Skeletal muscle tissue (tissue), 4 donors: ENCODE measurements around the gene DGKD. TPM values are rescaled to one million over a fixed set of nuclear protein-coding genes. Genes with fewer than 3 reads are reported as not detected.

Experiments used
- H3K27ac ChIP-seq: one replicate; pipeline ENCODE4 v1.7.0; 2013; ENCODE audit warnings: mild to moderate bottlenecking, low read depth, low read length, inconsistent platforms
- H3K27me3 ChIP-seq, 3 donors: one replicate each; pipeline ENCODE4 v1.7.0; 2013; ENCODE audit warnings: low read length in 3 of 3; ENCODE audit not compliant: control insufficient read depth in 3 of 3, insufficient read depth in 3 of 3
- H3K36me3 ChIP-seq, 3 donors: one replicate each; pipeline ENCODE4 v1.7.0; 2013; ENCODE audit warnings: low read length in 3 of 3; ENCODE audit not compliant: control insufficient read depth in 3 of 3, insufficient read depth in 3 of 3
- H3K4me1 ChIP-seq, 3 donors: one replicate each; pipeline ENCODE4 v1.7.0; 2013; ENCODE audit warnings: low read length in 3 of 3, mild to moderate bottlenecking in 3 of 3; ENCODE audit not compliant: control insufficient read depth in 3 of 3, insufficient read depth in 3 of 3
- H3K4me3 ChIP-seq, 3 donors: one replicate each; pipeline ENCODE4 v1.7.0; 2013; ENCODE audit warnings: low read length in 3 of 3
- H3K9ac ChIP-seq, 3 donors: one replicate each; pipeline ENCODE4 v1.7.0; 2013; ENCODE audit warnings: low read length in 3 of 3, mild to moderate bottlenecking in 3 of 3, moderate library complexity in 2 of 3, low read depth in 1 of 3
- H3K9me3 ChIP-seq, 3 donors: one replicate each; pipeline ENCODE4 v1.7.0; 2013; ENCODE audit warnings: low read length in 3 of 3; ENCODE audit not compliant: control insufficient read depth in 3 of 3
- total RNA-seq: library from RNA; depleted of rRNA; stranded (reverse); fragments of >200 nt; gene quantifications from one replicate; pipeline ENCODE4 v1.2.3, GENCODE V29; 2014
- donor health status: Osteomylitis.

DGKD gene
- total RNA-seq, 1 donor from 2014 or later: 17.2 TPM

DNA sequence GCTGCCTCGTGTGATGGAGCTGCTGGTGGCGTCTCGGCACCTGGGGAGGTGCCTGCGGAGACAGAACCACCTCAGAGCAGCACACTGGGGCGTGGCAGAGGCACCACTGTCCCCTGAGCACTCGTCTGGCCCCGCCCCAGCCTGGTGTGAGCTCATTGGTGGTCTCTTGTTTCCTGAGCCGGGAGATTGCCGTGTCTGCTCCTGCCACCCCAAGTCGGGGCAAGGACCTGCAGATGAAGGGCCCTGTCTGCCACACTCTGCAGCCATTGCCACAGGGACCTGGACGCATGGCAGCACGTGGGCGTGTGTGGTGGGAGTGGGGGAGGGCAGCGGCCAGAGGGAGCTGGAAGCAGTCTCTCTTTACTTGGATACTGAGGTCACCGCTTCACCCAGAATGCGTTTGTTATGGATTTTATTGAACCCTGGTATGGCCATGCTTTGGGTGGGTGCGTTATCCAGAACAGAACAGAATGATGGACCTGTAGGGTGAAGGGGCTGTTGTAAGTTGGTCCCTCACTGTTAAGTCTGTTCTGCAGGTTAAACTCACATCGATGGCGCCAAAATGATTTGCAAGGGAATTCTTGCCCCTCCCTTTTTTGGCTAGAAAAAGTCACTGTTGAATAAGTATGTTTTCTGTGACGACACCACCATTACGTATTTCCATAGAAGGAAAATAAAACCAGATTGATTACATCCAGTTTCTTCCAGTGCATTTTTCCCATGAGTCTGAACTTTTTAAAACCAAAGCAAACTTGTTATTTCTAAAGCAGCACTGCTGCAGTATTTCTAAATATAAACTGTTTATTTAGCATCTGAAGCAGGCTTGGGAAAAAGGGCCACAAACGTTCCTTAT lies 120.2 kb downstream of the DGKD start:
- Histone ChIP-seq H3K9ac (peak overlapping the region in 1 of 3 donors; percentile 33), H3K27me3 (no peaks in the 10 kb centered on the region), H3K36me3 (peaks cover 50 to 62% (median 51%) of the 10 kb centered on the region in 3 donors), H3K4me1 (peaks cover 3 to 19% (median 7%) of the 10 kb centered on the region in 3 donors), H3K27ac (peak overlapping the region; percentile 62), H3K9me3 (no peaks in the 10 kb centered on the region), H3K4me3 (no peak overlapping the region)

DNA sequence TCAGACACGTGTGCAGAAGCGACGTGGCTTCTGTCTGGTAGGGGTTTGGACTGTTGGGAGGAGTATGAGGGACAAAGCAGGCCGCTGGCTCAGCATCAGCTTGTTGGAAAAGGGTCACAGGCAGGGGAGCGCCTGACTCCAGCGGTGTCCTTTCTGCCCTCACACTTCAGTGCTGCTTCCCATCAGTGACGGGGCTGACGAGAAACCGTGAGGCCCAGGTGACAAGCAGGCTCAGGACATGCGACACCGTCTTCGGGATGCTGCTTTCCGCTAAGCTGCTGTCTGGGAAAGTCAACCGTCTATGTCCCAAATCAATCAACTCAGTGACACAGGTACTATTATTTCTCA lies 121.7 kb downstream of the DGKD start:
- Histone ChIP-seq H3K27me3 (no peaks in the 10 kb centered on the region), H3K4me3 (no peak overlapping the region), H3K36me3 (peaks cover 42 to 48% (median 48%) of the 10 kb centered on the region in 3 donors), H3K4me1 (peaks cover 13 to 23% (median 15%) of the 10 kb centered on the region in 3 donors), H3K9ac (no peak overlapping the region), H3K9me3 (no peaks in the 10 kb centered on the region), H3K27ac (no peak overlapping the region)

DNA sequence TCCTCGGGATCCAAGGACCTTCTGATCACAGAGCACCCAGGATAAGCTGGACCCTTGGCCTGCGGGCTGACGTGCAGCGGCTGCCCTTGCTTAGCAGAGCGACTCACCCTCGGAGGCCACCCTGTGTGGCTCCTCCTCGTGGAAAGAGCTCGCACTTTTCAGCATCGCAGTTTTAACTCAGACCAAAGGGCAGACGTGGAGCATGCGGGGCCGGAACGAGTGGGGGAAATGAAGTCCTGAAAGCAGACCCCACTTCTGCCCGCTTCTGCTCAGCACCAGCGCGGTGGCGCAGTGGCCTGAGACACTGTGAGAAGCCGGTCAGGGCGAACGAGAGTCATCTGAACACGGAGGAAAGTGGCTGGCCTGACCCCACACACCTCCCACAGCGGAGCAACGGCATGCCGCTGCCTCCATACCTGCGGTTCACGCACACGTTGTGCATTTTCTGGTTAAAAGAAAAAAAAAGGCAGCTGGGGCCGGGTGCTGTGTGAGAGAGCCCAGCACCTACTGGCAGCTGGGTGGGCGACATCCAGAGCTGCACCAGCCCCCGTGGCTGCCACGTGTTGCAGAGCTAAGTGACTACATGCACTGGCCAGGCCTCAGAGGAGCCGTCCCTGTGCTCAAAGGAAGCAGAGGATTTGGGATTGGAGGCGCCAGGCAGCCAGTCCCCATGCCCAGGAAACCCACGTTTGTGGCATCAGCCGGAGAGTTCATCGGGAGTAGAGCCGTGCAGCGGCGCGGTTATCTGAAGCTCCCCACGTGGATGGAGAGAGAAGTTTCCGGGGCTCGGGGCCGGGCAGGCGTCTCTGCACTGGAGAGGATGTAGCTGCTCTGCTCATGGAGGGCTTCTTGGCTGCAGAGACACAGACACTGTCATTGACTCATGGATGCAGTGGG lies 122.6 kb downstream of the DGKD start:
- no peak overlapping the region for H3K4me3 ChIP-seq
- H3K9me3 ChIP-seq: no peaks in the 10 kb centered on the region
- peaks cover 38 to 44% (median 40%) of the 10 kb centered on the region in 3 donors for H3K36me3 ChIP-seq
- peaks cover 19 to 32% (median 23%) of the 10 kb centered on the region in 3 donors for H3K4me1 ChIP-seq
- H3K9ac ChIP-seq: no peak overlapping the region
- H3K27me3 ChIP-seq: no peaks in the 10 kb centered on the region
- no peak overlapping the region for H3K27ac ChIP-seq

DNA sequence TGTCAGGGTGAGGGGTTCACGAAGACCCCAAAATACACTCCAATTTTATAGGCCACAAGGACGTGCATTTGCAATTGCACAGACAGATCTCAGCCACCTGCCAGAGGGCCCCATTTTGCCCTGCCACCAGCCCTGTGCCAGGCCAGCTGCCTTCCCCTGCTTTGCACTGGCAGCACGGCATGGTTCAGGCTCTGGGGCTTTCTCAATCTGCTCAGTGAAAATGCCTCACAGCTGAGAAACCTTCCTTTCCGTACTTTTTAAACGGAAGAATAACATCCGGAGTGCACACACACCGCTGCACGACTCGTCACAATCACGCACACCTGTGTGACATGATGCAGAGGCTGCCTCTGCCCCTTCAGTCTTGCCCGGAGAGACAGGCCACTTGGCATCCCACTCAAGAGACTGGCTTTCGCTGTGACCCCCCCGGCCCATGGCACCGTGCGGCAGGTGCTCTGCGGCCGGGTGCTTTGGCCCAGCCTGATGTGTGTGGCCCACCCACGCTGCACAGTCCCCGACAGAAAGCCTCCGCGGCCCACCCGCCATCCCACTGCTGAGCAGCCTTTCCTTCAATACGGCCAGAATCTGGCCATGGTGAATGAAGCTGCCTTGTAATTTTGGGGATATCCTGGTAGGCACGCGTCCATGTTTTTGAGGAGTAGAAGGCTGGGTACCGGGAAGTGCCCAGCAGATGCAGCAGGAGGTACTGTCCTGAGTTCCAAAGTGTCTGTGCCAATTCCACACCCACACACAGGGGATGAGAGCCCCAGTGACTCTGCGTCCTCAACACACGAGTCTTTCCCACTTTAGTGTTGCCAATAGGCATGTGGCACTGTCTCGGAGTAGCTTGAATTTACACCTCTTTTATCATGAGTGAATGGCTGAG lies 123.5 kb downstream of the DGKD start:
- Histone ChIP-seq H3K27me3 (no peaks in the 10 kb centered on the region), H3K4me3 (no peak overlapping the region), H3K36me3 (peaks cover 35 to 41% (median 40%) of the 10 kb centered on the region in 3 donors), H3K27ac (no peak overlapping the region), H3K4me1 (peaks cover 21 to 37% (median 28%) of the 10 kb centered on the region in 3 donors), H3K9ac (no peak overlapping the region), H3K9me3 (no peaks in the 10 kb centered on the region)

DNA sequence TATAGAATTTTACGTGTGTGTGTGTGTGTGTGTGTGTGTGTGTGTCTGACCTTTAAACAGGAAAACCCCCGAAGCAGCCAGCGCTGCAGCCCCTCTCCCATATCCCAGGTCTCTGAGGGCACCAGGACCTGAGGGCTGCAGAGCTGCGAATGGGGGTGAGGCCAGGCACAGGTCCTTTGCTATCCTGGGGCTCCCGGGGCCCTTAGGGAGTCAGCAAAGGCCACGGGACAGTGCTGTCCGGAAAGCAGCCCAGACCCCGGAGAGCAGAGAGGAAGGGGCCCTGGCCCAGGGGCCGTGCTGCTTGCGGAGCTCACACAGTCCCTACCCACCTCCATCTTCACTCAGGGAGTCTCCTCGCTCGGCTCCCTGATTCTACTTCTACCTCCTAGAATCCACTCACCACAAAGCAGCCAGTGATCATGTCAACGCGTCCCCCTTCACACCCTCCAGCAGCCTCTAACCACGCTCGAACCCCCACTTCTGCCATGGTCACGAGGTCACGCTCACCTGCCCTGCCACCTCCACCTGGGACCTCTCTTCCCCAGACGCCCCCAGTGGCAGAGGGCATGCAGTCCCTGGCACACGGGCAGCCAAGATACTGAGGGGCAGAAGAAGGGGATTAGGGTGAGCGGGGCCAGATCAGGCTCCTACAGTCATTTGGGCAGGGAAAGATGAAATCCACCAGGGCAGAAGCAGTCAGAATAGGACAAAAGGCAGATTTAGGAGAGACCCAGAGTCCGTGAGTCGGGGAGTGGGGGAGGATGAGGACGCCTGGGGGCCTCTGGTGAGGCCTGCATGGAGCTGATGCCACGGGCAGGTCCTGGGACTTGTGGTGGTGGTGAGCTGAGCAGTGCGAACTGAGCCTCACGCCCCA lies 125.6 kb downstream of the DGKD start:
- Histone ChIP-seq H3K27me3 (no peaks in the 10 kb centered on the region), H3K9me3 (no peaks in the 10 kb centered on the region), H3K4me3 (no peak overlapping the region), H3K27ac (peak overlapping the region; percentile 4), H3K4me1 (peaks cover 21 to 30% (median 28%) of the 10 kb centered on the region in 3 donors), H3K36me3 (peaks cover 48 to 52% (median 51%) of the 10 kb centered on the region in 3 donors), H3K9ac (peak overlapping the region in 2 of 3 donors; percentile 2 to 45)

DNA sequence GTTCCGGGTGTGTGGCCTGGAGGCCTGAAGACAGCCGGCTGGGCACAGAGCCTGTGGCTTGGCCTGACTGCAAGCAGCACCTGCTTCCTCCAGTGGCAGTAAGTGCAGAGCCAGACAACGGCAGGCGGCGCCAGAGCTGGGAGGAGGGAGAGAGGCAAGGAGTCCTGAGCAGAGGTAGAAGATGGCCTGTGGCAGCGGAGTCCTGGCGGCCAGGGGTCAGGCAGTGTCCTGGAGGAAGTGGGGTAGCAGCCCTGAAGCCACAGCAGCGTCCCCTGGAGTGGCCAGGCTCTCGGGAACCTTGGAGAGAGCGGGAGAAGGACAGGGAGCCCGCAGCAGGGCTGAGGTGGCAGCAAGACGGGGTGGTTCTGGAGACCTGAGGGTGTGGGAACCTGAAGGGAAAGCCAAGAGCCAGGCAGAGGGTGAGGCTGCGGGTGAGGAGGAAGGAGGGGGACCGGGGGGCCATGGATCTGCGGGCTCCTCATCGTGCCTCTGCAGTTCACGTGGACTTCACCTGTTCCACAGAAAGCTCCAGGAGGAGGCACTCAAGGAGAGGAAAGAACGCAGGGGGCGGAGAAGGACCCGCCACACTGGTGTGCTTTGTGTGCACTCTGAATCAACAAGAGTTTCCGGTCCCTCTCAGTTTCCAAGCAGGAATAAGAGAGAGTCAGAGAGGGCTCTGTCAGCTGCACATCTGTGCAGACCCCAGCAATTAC lies 126.4 kb downstream of the DGKD start:
- Histone ChIP-seq H3K36me3 (peaks cover 48 to 59% (median 59%) of the 10 kb centered on the region in 3 donors), H3K27me3 (no peaks in the 10 kb centered on the region), H3K9me3 (no peaks in the 10 kb centered on the region), H3K4me3 (no peak overlapping the region), H3K9ac (peak overlapping the region in 2 of 3 donors; percentile 2 to 66), H3K4me1 (peaks cover 21 to 30% (median 28%) of the 10 kb centered on the region in 3 donors), H3K27ac (peak overlapping the region; percentile 19)

DNA sequence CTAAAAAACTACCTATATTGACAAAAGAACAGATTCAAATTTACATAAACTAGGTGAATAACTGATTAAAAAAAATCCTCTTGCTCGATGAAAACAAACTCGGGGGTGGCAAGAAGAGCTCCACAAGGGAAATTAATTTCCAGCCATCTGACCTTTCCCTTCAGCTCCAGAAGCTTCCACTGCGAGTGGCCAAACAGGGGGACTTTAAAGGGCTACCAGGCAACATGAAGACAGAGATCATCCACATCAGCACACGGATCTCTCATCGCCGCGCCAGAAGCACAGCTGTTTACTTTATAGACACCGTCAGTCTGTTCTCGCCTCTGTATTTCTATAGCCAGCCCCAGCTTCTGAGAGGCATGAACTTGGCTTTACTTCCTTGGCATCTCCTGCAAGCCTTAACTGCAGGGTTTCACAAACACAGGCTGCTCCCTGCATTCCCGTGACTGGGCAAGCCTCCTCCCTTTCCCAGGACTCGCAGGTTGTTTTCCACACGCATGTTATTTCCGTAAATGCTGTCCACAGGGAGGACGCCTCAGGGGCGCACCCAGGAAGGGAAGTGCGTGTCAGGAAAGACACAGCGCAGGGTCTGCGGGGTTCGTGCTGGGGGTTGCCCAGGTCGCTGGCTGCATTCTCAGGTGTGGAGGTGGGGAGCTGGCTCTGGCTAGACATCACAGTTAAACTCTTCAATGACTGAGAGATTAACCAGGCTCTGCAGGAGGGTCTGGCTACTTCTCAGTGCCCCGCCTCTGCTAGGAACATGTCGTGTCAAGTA lies 127.3 kb downstream of the DGKD start:
- no peaks in the 10 kb centered on the region for H3K27me3 ChIP-seq
- peaks cover 50 to 63% (median 59%) of the 10 kb centered on the region in 3 donors for H3K36me3 ChIP-seq
- H3K4me3 ChIP-seq: peak overlapping the region in 1 of 3 donors; percentile 35
- peak overlapping the region in 1 of 3 donors; percentile 66 for H3K9ac ChIP-seq
- H3K27ac ChIP-seq: peak overlapping the region; percentile 19
- H3K9me3 ChIP-seq: no peaks in the 10 kb centered on the region
- peaks cover 21 to 30% (median 28%) of the 10 kb centered on the region in 3 donors for H3K4me1 ChIP-seq

DNA sequence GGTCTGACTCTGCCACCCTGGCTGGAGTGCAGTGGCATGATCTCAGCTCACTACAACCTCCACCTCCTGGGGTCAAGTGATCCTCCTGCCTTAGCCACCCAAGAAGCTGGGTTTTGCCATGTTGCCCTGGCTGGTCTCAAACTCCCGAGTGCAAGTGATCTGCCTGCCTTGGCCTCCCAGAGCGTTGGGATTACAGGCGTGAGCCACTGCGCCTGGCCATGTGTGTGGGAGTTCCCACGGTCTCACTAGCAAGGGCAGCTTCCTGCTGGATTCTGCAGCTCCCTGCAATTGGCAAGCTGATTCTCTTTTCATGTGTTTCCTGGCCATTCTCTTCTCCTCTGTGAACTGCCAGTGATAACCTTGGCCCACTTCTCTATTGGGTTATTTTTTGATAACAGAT lies 128.3 kb downstream of the DGKD start:
- Histone ChIP-seq H3K36me3 (peaks cover 45 to 58% (median 58%) of the 10 kb centered on the region in 3 donors), H3K27ac (no peak overlapping the region)

More for the DNA sequence above, 128.3 kb downstream of the DGKD start:
- Histone ChIP-seq H3K27me3 (no peaks in the 10 kb centered on the region), H3K4me1 (peaks cover 21 to 30% (median 28%) of the 10 kb centered on the region in 3 donors), H3K9ac (no peak overlapping the region), H3K4me3 (no peak overlapping the region), H3K9me3 (no peaks in the 10 kb centered on the region)
